HG03108 (cell line): ENCODE measurements around the gene VAV1.
"Not testable (repeated sequence)": the region's sequence is repeated elsewhere in the genome, so short reads cannot be mapped to it uniquely, and the experiment has no call there.

ENCODE experiments used
- ATAC-seq: cut with Tn5 transposase; IDR thresholded peaks from one replicate; pipeline ENCODE4 v1.9.1; 2021; ENCODE audit warnings: moderate library complexity; ENCODE audit not compliant: unreplicated experiment

Gene VAV1

GRCh38 chr19:6754653-6755463 is 17.6 kb upstream of the VAV1 start:
- no peak for ATAC-seq

- no peak for ATAC-seq
Observed at GRCh38 chr19:6760606-6761005, 11.9 kb upstream of the VAV1 start.

GRCh38 chr19:6761053-6761676 is 11.3 kb upstream of the VAV1 start:
- ATAC-seq = no peak

GRCh38 chr19:6762253-6762797 is 10.2 kb upstream of the VAV1 start:
- not testable (repeated sequence) for ATAC-seq

- ATAC-seq = no peak
Observed at GRCh38 chr19:6765738-6766356, 6.7 kb upstream of the VAV1 start.

GRCh38 chr19:6766357-6767080 is 6.0 kb upstream of the VAV1 start:
- no peak for ATAC-seq

- no peak for ATAC-seq
Observed at GRCh38 chr19:6767081-6767356, 5.5 kb upstream of the VAV1 start.

- peak; percentile 59 for ATAC-seq
Observed at GRCh38 chr19:6767357-6768235, 4.9 kb upstream of the VAV1 start, which contains the start of gene SH2D3A. SH2D3A (minus strand) TSS chr19:6767435; CDS start chr19:6763748, 3,687 bp downstream.

GRCh38 chr19:6768236-6768785 is 4.2 kb upstream of the VAV1 start:
- ATAC-seq = no peak

GRCh38 chr19:6769006-6769619 is 3.4 kb upstream of the VAV1 start:
- no peak for ATAC-seq

- not testable (repeated sequence) for ATAC-seq
Observed at GRCh38 chr19:6771648-6772027, 870 bp upstream of the VAV1 start.

GRCh38 chr19:6772866-6773322 is 386 bp downstream of the VAV1 start:
- ATAC-seq = no peak

- no peak for ATAC-seq
Observed at GRCh38 chr19:6773323-6773931, 919 bp downstream of the VAV1 start.

GRCh38 chr19:6774821-6775707 is 2.6 kb downstream of the VAV1 start:
- no peak for ATAC-seq

GRCh38 chr19:6776045-6776444 is 3.5 kb downstream of the VAV1 start:
- not testable (repeated sequence) for ATAC-seq

GRCh38 chr19:6776999-6777398 is 4.5 kb downstream of the VAV1 start:
- ATAC-seq = no peak

- ATAC-seq = no peak
Observed at GRCh38 chr19:6777434-6777833, 4.9 kb downstream of the VAV1 start.

GRCh38 chr19:6778386-6778785 is 5.9 kb downstream of the VAV1 start:
- no peak for ATAC-seq
